Endothelial cell of umbilical vein (primary cell): ENCODE measurements around the gene HTRA3. TPM values are rescaled to one million over a fixed set of nuclear protein-coding genes. Genes with fewer than 3 reads are reported as not detected.

ENCODE experiments used
- BruUV-seq: library from RNA; stranded (reverse); fragments of 400-500 nt; replicated peaks from 2 replicates; lab custom pipeline; 2021; lab: Mats Ljungman, UMichigan
- CTCF ChIA-PET: fragments of 300-600, 350-600 bp; sonication (Branson Sonifier 250); formaldehyde crosslinking; loops from one replicate; lab custom pipeline; 2021; ENCODE audit warnings: antibody characterized with exemption, inconsistent platforms; lab: Charles Lee
- POLR2A ChIA-PET: fragments of 300-600, 350-600 bp; sonication (Branson Sonifier 250); formaldehyde crosslinking; loops from one replicate; lab custom pipeline; 2021; ENCODE audit warnings: antibody characterized with exemption, inconsistent platforms; lab: Charles Lee
- DNase-seq: peaks from one replicate; pipeline ENCODE4 v3.0.0-alpha.2; 2011; ENCODE audit warnings: low read depth, low spot score
- FAIRE-seq: peaks from 2 replicates; lab custom pipeline; 2011; peaks lifted over from hg19 to GRCh38; lab: Jason Lieb, UNC
- H2AFZ ChIP-seq: 2 replicates; pipeline ENCODE4 v1.6.0; 2012; ENCODE audit warnings: low read depth, low read length, control low read depth, inconsistent platforms
- H3K27ac ChIP-seq: 2 replicates; pipeline ENCODE4 v1.5.1; 2011; ENCODE audit warnings: low read depth, mild to moderate bottlenecking, control low read depth, low read length, moderate library complexity; ENCODE audit not compliant: insufficient read depth
- H3K27me3 ChIP-seq, 2 experiments: 2 replicates each; pipeline versions ENCODE4 v1.6.0 to v1.6.1; 2011; ENCODE audit warnings: low read length in 2 of 2, mixed read lengths in 1 of 2; ENCODE audit not compliant: control insufficient read depth in 2 of 2, insufficient read depth in 2 of 2
- H3K36me3 ChIP-seq, 2 experiments: 2 replicates in 1 of 2; 3 replicates in 1 of 2; pipeline ENCODE4 v1.5.1; 2011; ENCODE audit warnings: low read length in 2 of 2, mild to moderate bottlenecking in 1 of 2, moderate library complexity in 1 of 2; ENCODE audit not compliant: control insufficient read depth in 2 of 2, insufficient read depth in 2 of 2; ENCODE audit errors: extremely low read depth in 1 of 2
- H3K4me1 ChIP-seq: 3 replicates; pipeline ENCODE4 v1.5.1; 2011; ENCODE audit warnings: mild to moderate bottlenecking, low read length; ENCODE audit not compliant: control insufficient read depth, insufficient read depth; ENCODE audit errors: extremely low read depth
- H3K4me2 ChIP-seq: 2 replicates; pipeline ENCODE4 v1.6.1; 2011; ENCODE audit warnings: low read length, control low read depth, mixed read lengths; ENCODE audit not compliant: insufficient read depth
- H3K4me3 ChIP-seq, 3 experiments: fragments of 200-600 bp in 1 of 3; sonication (generic), shearing (Covaris generic) in 1 of 3; replicated peaks in 1 of 3; 2 replicates each; pipeline ENCODE4 v1.5.1; 2011 to 2016; ENCODE audit warnings: control low read depth in 3 of 3, low read length in 3 of 3, mild to moderate bottlenecking in 2 of 3, inconsistent platforms in 1 of 3, low read depth in 1 of 3, moderate library complexity in 1 of 3; ENCODE audit not compliant: insufficient read depth in 1 of 3
- H3K79me2 ChIP-seq: 2 replicates; pipeline ENCODE4 v1.6.0; 2012; ENCODE audit warnings: low read length, inconsistent platforms; ENCODE audit not compliant: control insufficient read depth, insufficient read depth
- H3K9ac ChIP-seq: replicated peaks from 2 replicates; pipeline ENCODE3; 2011; ENCODE audit warnings: low read length, control low read depth; ENCODE audit not compliant: insufficient read depth; ENCODE audit errors: extremely low read depth
- H3K9me1 ChIP-seq: replicated peaks from 3 replicates; pipeline ENCODE4 v1.6.0; 2011; ENCODE audit warnings: mild to moderate bottlenecking, low read length; ENCODE audit not compliant: control insufficient read depth, insufficient read depth; ENCODE audit errors: extremely low read depth
- H3K9me3 ChIP-seq: replicated peaks from 2 replicates; pipeline ENCODE4 v1.5.1; 2012; ENCODE audit warnings: low read length, inconsistent platforms; ENCODE audit not compliant: control insufficient read depth, insufficient read depth
- H4K20me1 ChIP-seq: replicated peaks from 2 replicates; pipeline ENCODE3; 2011; ENCODE audit warnings: mild to moderate bottlenecking, low read length; ENCODE audit not compliant: control insufficient read depth, insufficient read depth; ENCODE audit errors: extremely low read depth
- CTCF ChIP-seq, 2 donors: IDR thresholded peaks; 1 replicate in 1 of 2; 2 replicates in 1 of 2; pipeline ENCODE4 v1.5.1; 2011; ENCODE audit warnings: low read length in 2 of 2, mild to moderate bottlenecking in 2 of 2, moderate library complexity in 2 of 2, control low read depth in 1 of 2, inconsistent platforms in 1 of 2, low read depth in 1 of 2; ENCODE audit not compliant: insufficient read depth in 1 of 2; ENCODE audit errors: extremely low read depth in 1 of 2
- EZH2 ChIP-seq: IDR thresholded peaks from 2 replicates; pipeline ENCODE4 v1.6.1; 2012; ENCODE audit warnings: borderline replicate concordance, low read depth, mild to moderate bottlenecking, moderate library complexity, low read length, inconsistent platforms; ENCODE audit not compliant: severe bottlenecking
- FOS ChIP-seq: IDR thresholded peaks from 2 replicates; pipeline ENCODE4 v1.6.1; 2011; ENCODE audit warnings: mild to moderate bottlenecking, low read length, moderate library complexity, borderline replicate concordance; ENCODE audit not compliant: insufficient read depth
- GATA2 ChIP-seq: IDR thresholded peaks from 2 replicates; pipeline ENCODE4 v1.7.0; 2011; ENCODE audit warnings: low read depth, mild to moderate bottlenecking, moderate library complexity, mixed read lengths, low read length; ENCODE audit not compliant: insufficient read length, insufficient read depth
- JUN ChIP-seq: IDR thresholded peaks from 2 replicates; pipeline ENCODE4 v1.6.1; 2011; ENCODE audit warnings: borderline replicate concordance, low read depth; ENCODE audit not compliant: insufficient read length, insufficient read depth
- MAX ChIP-seq: IDR thresholded peaks from 2 replicates; pipeline ENCODE4 v1.6.1; 2011; ENCODE audit not compliant: insufficient read depth, insufficient read length
- MYC ChIP-seq: IDR thresholded peaks from one replicate; pipeline ENCODE4 v1.6.1; 2011; ENCODE audit warnings: mild to moderate bottlenecking, low read depth, low read length
- POLR2A ChIP-seq: IDR thresholded peaks from 2 replicates; pipeline ENCODE4 v1.6.1; 2012; ENCODE audit warnings: low read depth, mild to moderate bottlenecking, control low read depth, low read length
- POLR2AphosphoS5 ChIP-seq: IDR thresholded peaks from 2 replicates; pipeline ENCODE4 v1.6.1; 2012; ENCODE audit warnings: low read depth, mild to moderate bottlenecking, control low read depth, low read length, moderate library complexity; ENCODE audit not compliant: insufficient read depth
- dilution Hi-C: fragments of 300-500 bp; cut with MboI; formaldehyde crosslinking; loops from one replicate; pipeline ENCODE4 v1.15.0; 2019; ENCODE audit warnings: low sequenced_read_pairs; ENCODE audit not compliant: extremely low pct_ligation_motif_present
- intact Hi-C: fragments of 100-400 bp; cut with micrococcal nuclease; formaldehyde crosslinking; loops from one replicate; pipeline ENCODE4 v1.10.0; 2022
- polyA plus RNA-seq, 4 experiments: library from polyadenylated mRNA; depleted of rRNA in 3 of 4; stranded (reverse) in 3 of 4; unstranded in 1 of 4; fragments of >200 nt; gene quantifications; 2 replicates each; pipeline versions ENCODE4 v1.2.1 to v1.2.3, GENCODE V29; 2011 to 2012; ENCODE audit warnings: missing spikeins in 1 of 4
- total RNA-seq: library from RNA; stranded (reverse); gene quantifications from 2 replicates; pipeline ENCODE4 v1.2.3, GENCODE V29; 2021

Gene HTRA3
- total and polyA plus RNA-seq, 2 donors (not counting 3 experiments of a cell fraction or from before 2014, with no cell fraction given), result 9.0 to 12.0 TPM

- POLR2A ChIA-PET, result no interaction called here
- CTCF ChIA-PET, result interaction anchor here (3.3 kb wide), 1 partner anchor 46 kb away, joined by 29 read pairs; no protein-coding TSS in a partner anchor
- intact Hi-C loops, result no loop called here
Observed at GRCh38 chr4:8221985-8222384, 47.6 kb upstream of the HTRA3 start.

More at GRCh38 chr4:8221985-8222384, 47.6 kb upstream of the HTRA3 start:
- Histone ChIP-seq H3K79me2 (no peaks in the 10 kb centered on the region), H3K27ac (no peak overlapping the region), H3K9me1 (no peaks in the 10 kb centered on the region), H3K4me1 (no peaks in the 10 kb centered on the region), H3K27me3 (no peaks in the 10 kb centered on the region), H3K4me3 (no peak overlapping the region), H3K4me2 (no peak overlapping the region), H3K9me3 (no peaks in the 10 kb centered on the region), H2AFZ (no peak overlapping the region), H3K36me3 (peaks cover 31 to 83% of the 10 kb centered on the region in 2 experiments), H3K9ac (no peak overlapping the region), H4K20me1 (no peaks in the 10 kb centered on the region)
- no TSS peak for BruUV-seq
- dilution Hi-C loops, result no loop called here
- FAIRE-seq (no peak), DNase-seq (no peak)
- TF ChIP-seq MAX, result no peak
- no peak for TF ChIP-seq POLR2AphosphoS5
- no peak for TF ChIP-seq MYC
- no peak for TF ChIP-seq EZH2
- TF ChIP-seq JUN, result no peak
- TF ChIP-seq FOS, result no peak
- TF ChIP-seq CTCF (IDR thresholded peaks at IDR 0.05; ENCODE audit: extremely low read depth in 1 of 2, insufficient read depth in 1 of 2, low read depth in 1 of 2, low read length in 2 of 2), result no peak
- no peak for TF ChIP-seq GATA2
- TF ChIP-seq POLR2A, result no peak
